Osteoblast (primary cell): ENCODE data around the gene TRAPPC5. TPM values are rescaled to one million over a fixed set of nuclear protein-coding genes. Genes with fewer than 3 reads are reported as not detected.

Source experiments
- DNase-seq: peaks from one replicate; pipeline ENCODE4 v3.0.0; 2011; ENCODE audit warnings: low spot score, mixed read lengths; ENCODE audit not compliant: insufficient read length; ENCODE audit errors: missing footprints
- H2AFZ ChIP-seq: 2 replicates; pipeline ENCODE4 v1.6.0; 2011; ENCODE audit warnings: mild to moderate bottlenecking, low read length
- H3K27ac ChIP-seq: 2 replicates; pipeline ENCODE4 v1.5.1; 2011; ENCODE audit warnings: mild to moderate bottlenecking, low read depth, low read length, moderate library complexity
- H3K27me3 ChIP-seq: 2 replicates; pipeline ENCODE4 v1.6.0; 2012; ENCODE audit warnings: mild to moderate bottlenecking, control low read depth, inconsistent platforms, low read length, moderate library complexity; ENCODE audit not compliant: insufficient read depth
- H3K36me3 ChIP-seq: 2 replicates; pipeline ENCODE4 v1.5.1; 2011; ENCODE audit warnings: mild to moderate bottlenecking, low read length, control low read depth, moderate library complexity; ENCODE audit not compliant: insufficient read depth
- H3K4me1 ChIP-seq: 2 replicates; pipeline ENCODE4 v1.5.1; 2011; ENCODE audit warnings: mild to moderate bottlenecking, low read length, control low read depth, moderate library complexity; ENCODE audit not compliant: insufficient read depth
- H3K4me2 ChIP-seq: 2 replicates; pipeline ENCODE4 v1.6.0; 2011; ENCODE audit warnings: mild to moderate bottlenecking, low read length; ENCODE audit not compliant: insufficient read depth
- H3K4me3 ChIP-seq: fragments of 200-600 bp; sonication (generic); 3 replicates; pipeline ENCODE4 v1.5.1; 2012; ENCODE audit warnings: mild to moderate bottlenecking, low read length, inconsistent platforms; ENCODE audit not compliant: insufficient read depth
- H3K79me2 ChIP-seq: 2 replicates; pipeline ENCODE4 v1.6.0; 2012; ENCODE audit warnings: mild to moderate bottlenecking, low read length, control low read depth, inconsistent platforms; ENCODE audit not compliant: insufficient read depth
- H3K9me3 ChIP-seq: 2 replicates; pipeline ENCODE4 v1.5.1; 2011; ENCODE audit warnings: low read depth, low read length, control low read depth
- H4K20me1 ChIP-seq: 2 replicates; pipeline ENCODE4 v1.6.0; 2012; ENCODE audit warnings: mild to moderate bottlenecking, low read length, control low read depth; ENCODE audit not compliant: insufficient read depth
- total RNA-seq: library from RNA; depleted of rRNA; stranded (reverse); fragments of >200 nt; gene quantifications from 2 replicates; pipeline ENCODE4 v1.2.3, GENCODE V29; 2012
- TF ChIP-seq, protein P1 (sequence below): IDR thresholded peaks from 2 replicates; pipeline ENCODE4 v1.5.1; 2011; ENCODE audit warnings: mild to moderate bottlenecking, low read depth, low read length, moderate library complexity; ENCODE audit errors: extremely low read depth

The TRAPPC5 gene
- total RNA-seq, 1 donor: 26.4 TPM

- Histone ChIP-seq H3K4me1 (no peaks in the 10 kb centered on the region), H3K27me3 (peaks cover 31% of the 10 kb centered on the region), H3K79me2 (no peaks in the 10 kb centered on the region), H3K4me3 (no peak overlapping the region), H3K9me3 (no peaks in the 10 kb centered on the region), H3K4me2 (no peak overlapping the region), H3K27ac (no peak overlapping the region), H4K20me1 (no peaks in the 10 kb centered on the region), H3K36me3 (no peaks in the 10 kb centered on the region), H2AFZ (no peak overlapping the region)
- TF ChIP-seq, protein P1, sequence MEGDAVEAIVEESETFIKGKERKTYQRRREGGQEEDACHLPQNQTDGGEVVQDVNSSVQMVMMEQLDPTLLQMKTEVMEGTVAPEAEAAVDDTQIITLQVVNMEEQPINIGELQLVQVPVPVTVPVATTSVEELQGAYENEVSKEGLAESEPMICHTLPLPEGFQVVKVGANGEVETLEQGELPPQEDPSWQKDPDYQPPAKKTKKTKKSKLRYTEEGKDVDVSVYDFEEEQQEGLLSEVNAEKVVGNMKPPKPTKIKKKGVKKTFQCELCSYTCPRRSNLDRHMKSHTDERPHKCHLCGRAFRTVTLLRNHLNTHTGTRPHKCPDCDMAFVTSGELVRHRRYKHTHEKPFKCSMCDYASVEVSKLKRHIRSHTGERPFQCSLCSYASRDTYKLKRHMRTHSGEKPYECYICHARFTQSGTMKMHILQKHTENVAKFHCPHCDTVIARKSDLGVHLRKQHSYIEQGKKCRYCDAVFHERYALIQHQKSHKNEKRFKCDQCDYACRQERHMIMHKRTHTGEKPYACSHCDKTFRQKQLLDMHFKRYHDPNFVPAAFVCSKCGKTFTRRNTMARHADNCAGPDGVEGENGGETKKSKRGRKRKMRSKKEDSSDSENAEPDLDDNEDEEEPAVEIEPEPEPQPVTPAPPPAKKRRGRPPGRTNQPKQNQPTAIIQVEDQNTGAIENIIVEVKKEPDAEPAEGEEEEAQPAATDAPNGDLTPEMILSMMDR: no peak
- DNase-seq: no peak
Measured at GRCh38 chr19:7733376-7733775, 52.7 kb downstream of the TRAPPC5 start.

GRCh38 chr19:7734220-7735203, 53.9 kb downstream of the TRAPPC5 start:
- no peaks in the 10 kb centered on the region for H3K9me3 ChIP-seq
- H2AFZ ChIP-seq: no peak overlapping the region
- peaks cover 24% of the 10 kb centered on the region for H3K27me3 ChIP-seq
- H3K36me3 ChIP-seq: no peaks in the 10 kb centered on the region
- H3K4me3 ChIP-seq: no peak overlapping the region
- H3K4me1 ChIP-seq: no peaks in the 10 kb centered on the region
- TF ChIP-seq, protein P1: no peak
- no peak for DNase-seq
- no peak overlapping the region for H3K4me2 ChIP-seq
- no peaks in the 10 kb centered on the region for H4K20me1 ChIP-seq
- H3K79me2 ChIP-seq: no peaks in the 10 kb centered on the region
- H3K27ac ChIP-seq: no peak overlapping the region

DNA sequence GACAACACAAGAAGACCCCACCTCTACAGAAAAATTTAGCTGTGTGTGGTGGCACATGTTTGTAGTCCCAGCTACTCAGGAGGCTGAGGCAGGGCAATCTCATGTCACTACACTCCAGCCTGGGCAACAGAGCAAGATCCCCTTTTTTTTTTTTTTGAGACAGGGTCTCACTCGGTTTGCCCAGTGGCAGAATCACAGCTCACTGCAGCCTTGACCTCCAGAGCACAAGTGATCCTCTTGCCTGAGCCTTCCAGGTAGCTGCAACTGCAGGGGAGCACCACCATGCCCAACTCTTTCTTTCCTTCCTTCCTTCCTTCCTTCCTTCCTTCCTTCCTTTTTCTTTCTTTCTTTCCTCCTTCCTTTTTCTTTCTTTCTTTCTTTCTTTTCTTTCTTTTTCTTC, 55.5 kb downstream of the TRAPPC5 start:
- H4K20me1 ChIP-seq: no peaks in the 10 kb centered on the region
- no peak overlapping the region for H3K27ac ChIP-seq
- no peak overlapping the region for H2AFZ ChIP-seq
- no peaks in the 10 kb centered on the region for H3K4me1 ChIP-seq
- H3K4me2 ChIP-seq: no peak overlapping the region
- no peaks in the 10 kb centered on the region for H3K79me2 ChIP-seq
- no peak for DNase-seq
- H3K36me3 ChIP-seq: no peaks in the 10 kb centered on the region
- no peak overlapping the region for H3K4me3 ChIP-seq
- no peaks in the 10 kb centered on the region for H3K9me3 ChIP-seq
- TF ChIP-seq, protein P1: no peak
- H3K27me3 ChIP-seq: peaks cover 14% of the 10 kb centered on the region

DNA sequence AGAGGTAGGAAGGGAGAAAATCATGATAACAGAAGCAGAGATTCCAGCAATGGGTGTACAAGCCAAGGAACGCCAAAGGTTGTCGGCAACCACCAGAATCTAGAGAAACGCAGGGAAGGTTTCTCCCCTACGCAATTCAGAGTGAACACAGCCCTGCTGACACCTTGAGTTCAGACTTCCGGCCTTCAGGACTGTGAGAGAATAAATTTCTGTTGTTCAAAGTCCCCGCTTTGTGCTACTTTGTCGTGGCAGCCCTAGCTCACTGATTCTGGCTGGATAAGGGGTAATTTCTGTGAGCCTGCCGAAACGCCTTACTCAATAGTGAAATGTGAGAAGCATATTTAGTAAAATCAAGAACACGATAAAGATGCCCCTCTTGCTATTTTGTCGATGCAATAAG, 56.6 kb downstream of the TRAPPC5 start:
- Histone ChIP-seq H4K20me1 (no peaks in the 10 kb centered on the region), H3K27ac (no peak overlapping the region), H3K36me3 (no peaks in the 10 kb centered on the region), H3K4me2 (no peak overlapping the region), H3K9me3 (no peaks in the 10 kb centered on the region), H3K79me2 (no peaks in the 10 kb centered on the region), H3K27me3 (peaks cover 10% of the 10 kb centered on the region), H3K4me3 (no peak overlapping the region), H2AFZ (no peak overlapping the region), H3K4me1 (no peaks in the 10 kb centered on the region)
- TF ChIP-seq, protein P1: no peak
- no peak for DNase-seq

Other genes starting within 250 kb of the TRAPPC5 start
- 2.9 and 4.1 TPM in 2 replicates for gene PEX11G, start 191.8 kb upstream of the TRAPPC5 start, total RNA-seq
- gene ZNF358, start 164.7 kb upstream of the TRAPPC5 start, total RNA-seq: 25.0 and 26.1 TPM in 2 replicates
- 16.6 and 21.2 TPM in 2 replicates for gene MCOLN1, start 158.2 kb upstream of the TRAPPC5 start, total RNA-seq
- 75.1 and 83.6 TPM in 2 replicates for gene PNPLA6, start 145.1 kb upstream of the TRAPPC5 start, total RNA-seq
- gene CAMSAP3, start 85.0 kb upstream of the TRAPPC5 start, total RNA-seq: not detected in 2 replicates
- gene XAB2, start 51.3 kb upstream of the TRAPPC5 start, total RNA-seq: 35.9 and 40.5 TPM in 2 replicates
- gene PET100, start 51.0 kb upstream of the TRAPPC5 start, total RNA-seq: 9.0 and 9.4 TPM in 2 replicates
- not detected in 2 replicates for gene PCP2, start 47.1 kb upstream of the TRAPPC5 start, total RNA-seq
- gene STXBP2, start 43.7 kb upstream of the TRAPPC5 start, total RNA-seq: 1.2 and 3.3 TPM in 2 replicates
- gene RETN, start 11.8 kb upstream of the TRAPPC5 start, total RNA-seq: not detected in 2 replicates
- not detected in 2 replicates for gene MCEMP1, start 3.7 kb upstream of the TRAPPC5 start, total RNA-seq
- gene FCER2, start 21.3 kb downstream of the TRAPPC5 start, total RNA-seq: not detected in 2 replicates
- not detected in 2 replicates for gene CLEC4G, start 51.3 kb downstream of the TRAPPC5 start, total RNA-seq
- not detected in 2 replicates for gene CD209, start 66.7 kb downstream of the TRAPPC5 start, total RNA-seq
- gene CLEC4M, start 82.4 kb downstream of the TRAPPC5 start, total RNA-seq: not detected in 2 replicates
- 24.8 and 26.1 TPM in 2 replicates for gene EVI5L, start 149.4 kb downstream of the TRAPPC5 start, total RNA-seq
- gene PRR36, start 193.6 kb downstream of the TRAPPC5 start, total RNA-seq: under 0.01 TPM in 1 of 2 replicates, not detected in the other
- 10.5 and 17.4 TPM in 2 replicates for gene LRRC8E, start 207.7 kb downstream of the TRAPPC5 start, total RNA-seq
- gene MAP2K7, start 223.0 kb downstream of the TRAPPC5 start, total RNA-seq: 12.4 and 14.8 TPM in 2 replicates
- under 0.01 TPM in 1 of 2 replicates, not detected in the other for gene TGFBR3L, start 234.0 kb downstream of the TRAPPC5 start, total RNA-seq
- gene SNAPC2, start 239.5 kb downstream of the TRAPPC5 start, total RNA-seq: 16.8 and 18.5 TPM in 2 replicates
- 1.5 and 2.5 TPM in 2 replicates for gene CTXN1, start 245.3 kb downstream of the TRAPPC5 start, total RNA-seq